Vagina (tissue), 2 donors: Measurements from ENCODE around the gene FAU. TPM values are rescaled to one million over a fixed set of nuclear protein-coding genes. Genes with fewer than 3 reads are reported as not detected.

Experiments used
- DNase-seq, 2 donors: peaks; one replicate each; pipeline ENCODE4 v3.0.0-alpha.2; 2017; ENCODE audit errors: extremely low spot score in 2 of 2
- H3K27ac ChIP-seq: fragments of 200-600 bp; sonication (generic); one replicate; pipeline ENCODE4 v1.5.1; 2019
- H3K27me3 ChIP-seq: fragments of 200-600 bp; sonication (generic); one replicate; pipeline ENCODE4 v1.5.1; 2019
- H3K36me3 ChIP-seq, 2 donors: fragments of 200-600 bp; sonication (generic); one replicate each; pipeline ENCODE4 v1.5.1; 2017 to 2019
- H3K4me1 ChIP-seq: fragments of 200-600 bp; sonication (generic); one replicate; pipeline ENCODE4 v1.5.1; 2019
- H3K4me3 ChIP-seq, 2 donors: fragments of 200-600 bp; sonication (generic); 1 replicate in 1 of 2; 2 replicates in 1 of 2; pipeline ENCODE4 v1.5.1; 2016 to 2019
- H3K9me3 ChIP-seq: fragments of 200-600 bp; sonication (generic); one replicate; pipeline ENCODE4 v1.5.1; 2019
- CTCF ChIP-seq, 3 experiments: fragments of 450-650 bp in 2 of 3; fragments of 200-600 bp in 1 of 3; sonication (generic) in 1 of 3; IDR thresholded peaks; one replicate each; pipeline ENCODE4 v1.5.1; 2017 to 2019; ENCODE audit warnings: antibody characterized with exemption in 3 of 3, mild to moderate bottlenecking in 2 of 3, moderate library complexity in 2 of 3
- POLR2A ChIP-seq, 2 donors: fragments of 450-650 bp; IDR thresholded peaks; one replicate each; pipeline ENCODE4 v1.6.1; 2017; ENCODE audit warnings: antibody characterized with exemption in 2 of 2, mild to moderate bottlenecking in 2 of 2, moderate library complexity in 2 of 2
- POLR2AphosphoS5 ChIP-seq, 2 donors: sonication (generic); formaldehyde crosslinking; IDR thresholded peaks; one replicate each; pipeline ENCODE4 v1.9.0; 2017; ENCODE audit warnings: antibody characterized with exemption in 2 of 2, mild to moderate bottlenecking in 2 of 2, low read depth in 1 of 2; ENCODE audit not compliant: insufficient read depth in 1 of 2
- intact Hi-C: fragments of 100-400 bp; cut with DNase I; formaldehyde crosslinking; loops from one replicate; pipeline ENCODE4 v1.15.1; 2023
- total RNA-seq: library from RNA; depleted of rRNA; stranded (reverse); fragments of >200 nt; gene quantifications from one replicate; pipeline ENCODE4 v1.2.3, GENCODE V29; 2016

Gene FAU
- total RNA-seq, 1 donor from 2014 or later: 1,228 TPM

- Histone ChIP-seq H3K27me3 (no peaks in the 10 kb centered on the region), H3K4me1 (peaks cover 14% of the 10 kb centered on the region), H3K36me3 (peaks cover 0 to 73% of the 10 kb centered on the region in 2 donors), H3K4me3 (no peak overlapping the region), H3K9me3 (no peaks in the 10 kb centered on the region), H3K27ac (no peak overlapping the region)
- intact Hi-C loops: loop anchor here (10.0 kb wide), 1 partner anchor 198 kb away; no protein-coding TSS in a partner anchor
- no peak for TF ChIP-seq POLR2AphosphoS5 (IDR thresholded peaks at IDR 0.05; ENCODE audit: insufficient read depth in 1 of 2, low read depth in 1 of 2)
- TF ChIP-seq CTCF (IDR thresholded peaks at IDR 0.05): no peak
- no peak for TF ChIP-seq POLR2A (IDR thresholded peaks at IDR 0.05)
- no peak for DNase-seq
These were observed 4.8 kb upstream of the FAU start for GRCh38 chr11:65126624-65127274.

- peaks cover 0 to 65% of the 10 kb centered on the region in 2 donors for H3K36me3 ChIP-seq
- intact Hi-C loops: loop anchor here (10.0 kb wide), 1 partner anchor 199 kb away; no protein-coding TSS in a partner anchor
- TF ChIP-seq POLR2A (IDR thresholded peaks at IDR 0.05) (no peak), CTCF (IDR thresholded peaks at IDR 0.05) (no peak), POLR2AphosphoS5 (IDR thresholded peaks at IDR 0.05; ENCODE audit: insufficient read depth in 1 of 2, low read depth in 1 of 2) (no peak)
- H3K27me3 ChIP-seq: no peaks in the 10 kb centered on the region
- H3K4me3 ChIP-seq: no peak overlapping the region
- H3K9me3 ChIP-seq: no peaks in the 10 kb centered on the region
- no peak overlapping the region for H3K27ac ChIP-seq
- H3K4me1 ChIP-seq: peaks cover 26% of the 10 kb centered on the region
- no peak for DNase-seq
These were observed 3.5 kb upstream of the FAU start for GRCh38 chr11:65125197-65126056.

- no peaks in the 10 kb centered on the region for H3K27me3 ChIP-seq
- no peak for DNase-seq
- H3K4me3 ChIP-seq: no peak overlapping the region
- TF ChIP-seq POLR2A (IDR thresholded peaks at IDR 0.05): no peak
- no peak for TF ChIP-seq POLR2AphosphoS5 (IDR thresholded peaks at IDR 0.05; ENCODE audit: insufficient read depth in 1 of 2, low read depth in 1 of 2)
- TF ChIP-seq CTCF (IDR thresholded peaks at IDR 0.05): no peak
- no peak overlapping the region for H3K27ac ChIP-seq
- H3K9me3 ChIP-seq: no peaks in the 10 kb centered on the region
- H3K36me3 ChIP-seq: peaks cover 0 to 65% of the 10 kb centered on the region in 2 donors
- H3K4me1 ChIP-seq: peaks cover 26% of the 10 kb centered on the region
- intact Hi-C loops: loop anchor here (10.0 kb wide), 1 partner anchor 200 kb away; no protein-coding TSS in a partner anchor
These were observed 2.7 kb upstream of the FAU start for GRCh38 chr11:65124480-65125196.

- Histone ChIP-seq H3K27ac (peak overlapping the region; percentile 84), H3K4me1 (peaks cover 40% of the 10 kb centered on the region), H3K9me3 (no peaks in the 10 kb centered on the region), H3K27me3 (no peaks in the 10 kb centered on the region), H3K4me3 (peak overlapping the region; percentile 85 to 91), H3K36me3 (peaks cover 0 to 37% of the 10 kb centered on the region in 2 donors)
- intact Hi-C loops: loop anchor here (10.0 kb wide), 1 partner anchor 203 kb away; no protein-coding TSS in a partner anchor
- DNase-seq: no peak
- TF ChIP-seq POLR2AphosphoS5 (IDR thresholded peaks at IDR 0.05; ENCODE audit: insufficient read depth in 1 of 2, low read depth in 1 of 2): no peak
- no peak for TF ChIP-seq CTCF (IDR thresholded peaks at IDR 0.05)
- no peak for TF ChIP-seq POLR2A (IDR thresholded peaks at IDR 0.05)
These were observed 478 bp downstream of the FAU start for GRCh38 chr11:65121447-65121864.
